BLaER1 (cell line): ENCODE measurements around the gene DMP1.
"Not testable (repeated sequence)": the region's sequence is repeated elsewhere in the genome, so short reads cannot be mapped to it uniquely, and the experiment has no call there.

Source experiments
- H3K27ac ChIP-seq: shearing (Covaris generic); formaldehyde crosslinking; 2 replicates; pipeline ENCODE4 v1.8.1; 2022
- H3K27me3 ChIP-seq: shearing (Covaris generic); formaldehyde crosslinking; 2 replicates; pipeline ENCODE4 v1.8.1; 2022
- H3K36me3 ChIP-seq: shearing (Covaris generic); formaldehyde crosslinking; 2 replicates; pipeline ENCODE4 v1.8.1; 2022
- H3K4me1 ChIP-seq: shearing (Covaris generic); formaldehyde crosslinking; 2 replicates; pipeline ENCODE4 v1.8.1; 2022
- H3K4me2 ChIP-seq: shearing (Covaris generic); formaldehyde crosslinking; 2 replicates; pipeline ENCODE4 v1.8.1; 2022
- H3K4me3 ChIP-seq: shearing (Covaris generic); formaldehyde crosslinking; 2 replicates; pipeline ENCODE4 v1.8.1; 2022
- H3K9ac ChIP-seq: shearing (Covaris generic); formaldehyde crosslinking; 2 replicates; pipeline ENCODE4 v1.8.1; 2022
- H3K9me3 ChIP-seq: shearing (Covaris generic); formaldehyde crosslinking; 2 replicates; pipeline ENCODE4 v1.8.1; 2022
- H4K20me1 ChIP-seq: shearing (Covaris generic); formaldehyde crosslinking; 2 replicates; pipeline ENCODE4 v1.8.1; 2022
- Cebpa-rat ChIP-seq: shearing (Covaris generic); IDR thresholded peaks from 2 replicates; pipeline ENCODE4 v1.8.1; 2022

Gene DMP1

DNA sequence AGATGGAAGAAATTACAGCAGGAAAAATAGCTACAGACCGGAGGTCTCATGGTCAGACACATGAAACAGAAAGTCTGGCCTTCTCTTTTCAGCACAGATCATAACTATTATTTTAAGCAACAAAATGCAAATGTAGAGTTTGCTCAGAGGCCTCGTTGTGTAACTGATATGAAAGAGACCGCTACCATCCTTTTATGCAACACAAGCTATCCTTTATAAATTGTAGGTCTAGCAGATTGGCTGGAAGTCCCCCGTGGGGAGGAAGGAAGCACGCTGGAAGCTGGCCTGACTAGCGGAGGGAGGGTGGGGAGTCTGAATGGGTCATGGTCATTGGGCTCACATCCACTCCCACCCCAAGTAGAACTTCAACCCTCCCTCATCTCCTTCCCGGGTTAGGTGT lies 27.7 kb downstream of the DMP1 start:
- no peak for TF ChIP-seq Cebpa-rat
- no peak overlapping the region for H3K4me2 ChIP-seq

DNA sequence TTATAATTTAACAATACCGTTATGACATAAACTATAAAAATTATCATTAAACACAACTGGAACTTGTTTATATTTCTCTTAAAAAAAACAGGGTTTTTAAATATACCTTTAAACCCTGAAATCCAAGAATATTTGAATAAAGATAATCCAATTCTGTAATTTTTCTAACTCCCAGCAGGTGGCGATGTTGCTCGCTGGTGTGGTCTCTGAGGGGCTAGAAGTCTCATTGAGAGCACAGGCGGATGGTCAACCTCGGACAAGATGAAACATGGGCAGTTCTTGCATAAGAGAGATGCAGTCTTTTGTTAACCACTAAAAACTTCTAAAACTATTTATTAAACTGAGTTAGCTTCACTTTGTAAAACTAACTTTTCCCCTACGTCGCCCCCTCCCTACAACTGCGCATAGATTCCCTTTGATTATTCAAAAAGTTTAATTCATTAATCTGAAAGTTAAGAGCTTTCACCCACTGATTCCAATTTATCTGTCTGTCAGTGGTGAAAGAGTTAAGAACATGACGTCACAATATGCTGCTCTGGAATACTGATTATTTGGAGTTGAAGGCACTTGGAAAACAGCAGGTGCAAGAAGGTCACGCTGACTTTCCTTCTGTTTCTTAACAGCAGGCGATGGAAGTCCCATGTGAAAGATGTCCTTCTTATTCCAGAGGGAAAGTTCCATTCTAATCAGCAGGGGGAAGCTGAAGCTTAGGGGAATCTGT lies 29.5 kb downstream of the DMP1 start:
- H3K4me3 ChIP-seq = no peak overlapping the region
- TF ChIP-seq Cebpa-rat = no peak
- no peaks in the 10 kb centered on the region for H3K4me1 ChIP-seq
- H3K36me3 ChIP-seq = no peaks in the 10 kb centered on the region
- no peak overlapping the region for H3K9ac ChIP-seq
- H4K20me1 ChIP-seq = no peaks in the 10 kb centered on the region
- H3K9me3 ChIP-seq = peaks cover 5% of the 10 kb centered on the region; the same call in 1 of the 2 replicates
- H3K4me2 ChIP-seq = no peak overlapping the region
- H3K27me3 ChIP-seq = no peaks in the 10 kb centered on the region
- H3K27ac ChIP-seq = no peak overlapping the region

More for the DNA sequence above, 27.7 kb downstream of the DMP1 start:
- Histone ChIP-seq H4K20me1 (no peaks in the 10 kb centered on the region), H3K9ac (no peak overlapping the region), H3K36me3 (no peaks in the 10 kb centered on the region), H3K4me1 (no peaks in the 10 kb centered on the region), H3K4me3 (no peak overlapping the region), H3K27me3 (no peaks in the 10 kb centered on the region), H3K9me3 (peaks cover 24% of the 10 kb centered on the region), H3K27ac (no peak overlapping the region)

DNA sequence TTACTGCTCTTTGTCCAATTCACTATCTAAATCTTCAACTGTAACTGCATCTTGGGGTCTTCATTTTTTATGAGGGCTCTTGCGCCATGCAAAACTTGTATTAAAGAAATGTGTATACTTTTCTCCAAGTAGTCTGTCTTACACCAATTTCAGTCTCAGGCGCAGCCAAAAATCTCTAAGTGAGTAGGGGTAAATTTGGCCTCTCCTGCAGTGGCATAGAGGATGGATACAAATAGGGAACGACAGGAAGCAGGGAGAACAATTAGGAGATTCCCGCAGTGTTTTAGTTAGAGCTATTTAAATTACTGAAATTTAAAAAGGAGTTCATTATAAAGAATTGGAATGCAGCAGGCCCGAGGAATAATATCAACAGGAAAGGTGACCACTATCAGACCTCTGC lies 30.2 kb downstream of the DMP1 start:
- TF ChIP-seq Cebpa-rat = no peak
- H3K4me2 ChIP-seq = no peak overlapping the region
- no peaks in the 10 kb centered on the region for H3K4me1 ChIP-seq
- H4K20me1 ChIP-seq = no peaks in the 10 kb centered on the region
- no peaks in the 10 kb centered on the region for H3K27me3 ChIP-seq
- no peak overlapping the region for H3K9ac ChIP-seq
- no peak overlapping the region for H3K4me3 ChIP-seq
- H3K9me3 ChIP-seq = no peaks in the 10 kb centered on the region
- H3K36me3 ChIP-seq = no peaks in the 10 kb centered on the region
- H3K27ac ChIP-seq = no peak overlapping the region

DNA sequence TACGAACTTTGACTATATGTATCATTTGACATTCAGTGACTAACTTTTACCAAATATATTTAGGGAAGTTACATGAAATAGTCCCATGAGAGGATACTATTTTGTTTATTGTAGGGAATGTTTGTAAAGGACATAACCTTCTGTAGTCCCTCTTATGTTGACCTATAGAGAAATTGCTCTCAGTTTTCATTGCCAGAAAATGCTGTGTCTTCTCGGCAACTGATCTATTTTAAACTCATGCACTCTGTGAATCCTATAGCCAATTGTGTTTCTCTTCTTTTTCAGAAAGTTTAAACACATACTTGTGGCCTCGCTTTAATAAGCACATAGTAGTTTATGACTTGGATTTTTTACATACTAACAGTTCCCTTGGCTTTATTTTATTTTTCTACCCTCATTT lies 38.2 kb downstream of the DMP1 start:
- 0 out of 2 replicates have a peak, but pooled peaks cover 6% of the 10 kb centered on the region for H3K36me3 ChIP-seq
- no peak for TF ChIP-seq Cebpa-rat
- H3K4me3 ChIP-seq = no peak overlapping the region
- peaks cover 32% of the 10 kb centered on the region for H3K9me3 ChIP-seq
- H3K9ac ChIP-seq = no peak overlapping the region
- H3K27ac ChIP-seq = no peak overlapping the region
- no peak overlapping the region for H3K4me2 ChIP-seq
- H3K4me1 ChIP-seq = no peaks in the 10 kb centered on the region
- no peaks in the 10 kb centered on the region for H4K20me1 ChIP-seq
- no peaks in the 10 kb centered on the region for H3K27me3 ChIP-seq

DNA sequence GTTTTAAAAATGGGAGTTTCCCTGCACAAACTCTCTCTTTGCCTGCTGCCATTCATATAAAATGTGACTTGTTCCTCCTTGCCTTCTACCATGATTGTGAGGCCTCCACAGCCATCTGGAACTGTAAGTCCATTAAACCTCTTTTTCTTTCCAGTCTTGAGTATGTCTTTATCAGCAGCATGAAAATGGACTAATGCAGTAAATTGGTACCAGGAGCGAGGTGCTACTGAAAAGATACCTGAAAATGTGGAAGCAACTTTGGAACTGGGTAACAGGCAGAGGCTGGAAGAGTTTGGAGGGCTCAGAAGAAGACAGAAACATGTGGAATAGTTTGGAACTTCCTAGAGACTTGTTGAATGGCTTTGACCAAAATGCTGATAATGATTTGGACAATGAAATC lies 40.9 kb downstream of the DMP1 start:
- not testable (repeated sequence) for H3K27ac ChIP-seq, H3K9ac ChIP-seq, H3K27me3 ChIP-seq, H3K4me1 ChIP-seq, H3K4me2 ChIP-seq, H4K20me1 ChIP-seq, H3K4me3 ChIP-seq, H3K36me3 ChIP-seq
- peaks cover 41% of the 10 kb centered on the region for H3K9me3 ChIP-seq

DNA sequence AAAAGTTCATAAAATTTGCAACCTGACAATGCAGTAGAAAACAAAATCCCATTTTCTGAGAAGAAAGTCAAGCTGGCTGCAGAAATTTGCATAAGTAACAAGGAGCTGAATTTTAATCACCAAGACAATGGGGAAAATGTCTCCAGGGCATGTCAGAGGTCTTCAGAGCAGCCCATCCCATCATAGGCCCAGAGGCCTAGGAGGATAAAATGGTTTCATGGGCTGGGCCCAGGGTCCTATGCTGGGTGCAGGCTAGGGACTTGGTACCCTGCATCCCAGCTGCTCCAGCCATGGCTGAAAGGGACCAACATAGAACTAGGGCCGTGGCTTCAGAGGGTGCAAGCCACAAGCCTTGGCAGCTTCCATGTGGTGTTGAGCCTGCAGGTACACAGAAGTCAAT lies 42.0 kb downstream of the DMP1 start:
- H3K27ac ChIP-seq, H3K4me3 ChIP-seq, H3K9ac ChIP-seq, H4K20me1 ChIP-seq, H3K4me1 ChIP-seq, H3K4me2 ChIP-seq, H3K27me3 ChIP-seq, H3K36me3 ChIP-seq: not testable (repeated sequence)
- H3K9me3 ChIP-seq = peaks cover 44% of the 10 kb centered on the region

DNA sequence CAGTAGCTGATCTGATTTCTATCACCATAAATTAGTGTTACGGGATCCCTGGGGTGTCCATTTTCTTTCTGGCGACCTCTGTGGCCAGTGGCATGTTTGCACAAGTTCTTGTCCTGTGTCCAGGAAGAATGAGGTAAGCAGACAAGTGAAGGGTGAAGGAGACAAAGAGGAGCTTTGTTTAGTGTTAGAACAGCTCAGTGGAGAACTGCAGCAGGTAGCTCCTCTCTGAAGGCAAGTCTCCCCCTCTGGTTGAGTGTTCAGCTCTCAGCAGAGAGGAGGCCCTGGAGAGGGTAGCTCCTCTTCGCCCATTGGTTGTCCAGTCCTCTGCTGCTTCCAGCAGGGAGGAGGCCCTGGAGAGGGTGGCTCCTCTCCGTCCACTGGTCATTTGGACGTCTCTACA lies 47.2 kb downstream of the DMP1 start:
- TF ChIP-seq Cebpa-rat = no peak
- no peak overlapping the region for H3K27ac ChIP-seq
- H3K27me3 ChIP-seq = no peaks in the 10 kb centered on the region
- no peaks in the 10 kb centered on the region for H3K4me1 ChIP-seq
- 0 out of 2 replicates have a peak, but pooled peaks cover 3% of the 10 kb centered on the region for H3K36me3 ChIP-seq
- H4K20me1 ChIP-seq = no peaks in the 10 kb centered on the region
- H3K4me3 ChIP-seq = no peak overlapping the region
- H3K4me2 ChIP-seq = no peak overlapping the region
- peaks cover 36% of the 10 kb centered on the region for H3K9me3 ChIP-seq
- no peak overlapping the region for H3K9ac ChIP-seq

DNA sequence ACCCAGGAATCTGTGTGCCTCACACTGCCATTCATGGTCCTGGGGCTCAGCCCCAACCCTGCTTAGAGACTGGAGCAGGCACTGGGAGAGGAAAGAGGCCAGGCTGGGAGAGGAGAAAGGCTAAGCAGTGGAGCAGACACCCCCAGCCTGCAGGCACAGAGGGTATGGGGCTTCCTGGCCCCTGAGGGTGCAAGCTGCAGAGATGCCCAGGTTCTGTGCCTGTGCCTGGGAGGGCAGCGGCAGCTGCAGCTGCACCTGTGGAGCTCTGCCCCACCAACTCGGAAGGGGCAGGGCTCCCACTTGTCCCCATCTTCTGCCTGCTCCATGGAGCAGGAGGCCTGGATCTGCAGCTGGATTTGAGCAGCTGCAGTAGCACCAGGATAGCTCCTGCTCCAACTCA lies 47.9 kb downstream of the DMP1 start:
- no peaks in the 10 kb centered on the region for H4K20me1 ChIP-seq
- no peak overlapping the region for H3K27ac ChIP-seq
- H3K4me1 ChIP-seq = no peaks in the 10 kb centered on the region
- H3K27me3 ChIP-seq = no peaks in the 10 kb centered on the region
- H3K9ac ChIP-seq = no peak overlapping the region
- no peak overlapping the region for H3K4me3 ChIP-seq
- no peak overlapping the region for H3K4me2 ChIP-seq
- no peak for TF ChIP-seq Cebpa-rat
- no peaks in the 10 kb centered on the region for H3K36me3 ChIP-seq
- peaks cover 29% of the 10 kb centered on the region for H3K9me3 ChIP-seq

DNA sequence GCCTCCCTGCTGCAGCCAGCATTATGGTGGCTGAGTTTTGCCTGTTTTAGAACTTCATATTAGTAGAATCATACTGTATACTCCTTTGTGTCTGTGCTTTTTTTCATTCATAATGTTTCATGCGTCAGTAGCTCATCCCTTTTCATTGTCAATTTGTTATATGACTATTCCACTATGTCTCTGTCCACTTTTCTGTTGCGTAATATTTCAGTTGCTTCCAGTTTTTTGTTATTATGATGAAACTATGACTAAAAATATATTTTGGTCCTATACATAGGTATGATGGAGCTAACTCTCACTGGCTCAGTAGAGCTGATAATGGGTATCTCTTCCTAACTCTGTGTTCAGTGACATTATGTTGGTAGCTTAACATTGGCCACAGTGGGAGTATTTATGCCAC lies 48.3 kb downstream of the DMP1 start:
- Histone ChIP-seq H3K4me1 (no peaks in the 10 kb centered on the region), H3K4me2 (no peak overlapping the region), H4K20me1 (no peaks in the 10 kb centered on the region), H3K27me3 (no peaks in the 10 kb centered on the region), H3K9ac (no peak overlapping the region), H3K36me3 (no peaks in the 10 kb centered on the region), H3K9me3 (peaks cover 25% of the 10 kb centered on the region), H3K4me3 (no peak overlapping the region), H3K27ac (no peak overlapping the region)
- peak; percentile 24; the same call in 1 of the 2 replicates for TF ChIP-seq Cebpa-rat

DNA sequence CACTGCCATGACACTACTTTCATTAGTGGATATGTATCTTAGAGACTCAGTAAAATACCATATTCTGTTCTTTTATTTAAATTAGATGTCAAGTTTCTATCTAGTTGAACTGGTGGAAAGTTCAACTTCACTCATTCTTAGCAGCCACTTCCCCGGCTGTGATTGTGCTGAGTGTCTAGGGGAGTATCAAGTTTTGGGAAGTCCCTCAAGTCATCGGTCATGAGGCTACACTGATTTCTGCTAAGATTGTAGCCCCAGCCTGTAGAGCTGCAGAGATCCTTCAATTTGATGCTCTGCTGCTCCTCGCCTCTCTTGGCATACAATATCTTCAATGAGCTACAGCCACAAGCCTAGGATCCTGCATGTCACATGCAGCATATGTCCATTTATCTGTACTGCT lies 53.9 kb downstream of the DMP1 start:
- Histone ChIP-seq H3K9ac (no peak overlapping the region), H3K4me2 (no peak overlapping the region), H3K9me3 (no peaks in the 10 kb centered on the region), H3K36me3 (no peaks in the 10 kb centered on the region), H3K4me3 (no peak overlapping the region), H3K27me3 (no peaks in the 10 kb centered on the region), H4K20me1 (no peaks in the 10 kb centered on the region), H3K27ac (no peak overlapping the region), H3K4me1 (no peaks in the 10 kb centered on the region)
- no peak for TF ChIP-seq Cebpa-rat

DNA sequence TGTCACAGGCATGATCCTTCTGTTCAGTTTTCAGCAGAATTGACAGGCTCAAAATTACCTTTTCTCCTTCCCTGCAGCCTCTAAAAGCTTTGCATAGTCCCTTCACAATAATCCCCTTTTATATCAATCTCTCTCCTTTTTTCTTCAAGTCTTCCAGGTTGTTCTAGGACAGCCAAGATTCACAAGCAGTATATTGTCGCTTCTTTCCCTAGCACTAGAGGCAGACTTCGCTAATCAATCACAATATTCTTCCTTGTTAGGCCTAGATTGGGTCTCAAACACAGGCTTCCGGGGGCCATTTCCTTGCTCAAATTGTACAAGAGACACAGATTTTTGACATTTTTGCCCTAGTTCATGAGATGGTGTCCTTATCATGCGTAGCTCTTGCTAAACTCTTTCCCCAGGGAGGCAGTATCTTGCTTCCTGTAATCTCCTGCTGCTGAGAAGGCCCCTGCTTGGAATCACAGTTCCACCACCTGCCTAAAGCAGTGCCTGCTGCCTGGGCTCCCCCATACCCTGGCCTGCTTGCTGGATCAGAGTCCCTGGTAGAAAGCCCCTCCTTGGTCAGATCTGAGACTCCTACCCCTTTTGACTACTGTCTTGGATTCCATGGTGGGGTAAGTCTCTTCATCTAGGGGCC lies 57.3 kb downstream of the DMP1 start:
- no peaks in the 10 kb centered on the region for H3K27me3 ChIP-seq
- no peaks in the 10 kb centered on the region for H3K9me3 ChIP-seq
- no peak overlapping the region for H3K27ac ChIP-seq
- TF ChIP-seq Cebpa-rat = no peak
- no peak overlapping the region for H3K4me2 ChIP-seq
- H3K36me3 ChIP-seq = no peaks in the 10 kb centered on the region
- H4K20me1 ChIP-seq = no peaks in the 10 kb centered on the region
- H3K9ac ChIP-seq = no peak overlapping the region
- no peak overlapping the region for H3K4me3 ChIP-seq
- no peaks in the 10 kb centered on the region for H3K4me1 ChIP-seq
